Duodenal mucosa (tissue), 2 donors: Measurements from ENCODE around the gene AHSA1.

Source experiments
- H3K27ac ChIP-seq: one replicate; pipeline ENCODE4 v1.7.0; 2013; ENCODE audit warnings: low read depth, low read length
- H3K27me3 ChIP-seq, 2 donors: one replicate each; pipeline ENCODE4 v1.7.0; 2013; ENCODE audit warnings: low read length in 2 of 2, control low read depth in 1 of 2; ENCODE audit not compliant: insufficient read depth in 2 of 2, control insufficient read depth in 1 of 2
- H3K36me3 ChIP-seq, 2 donors: one replicate each; pipeline ENCODE4 v1.7.0; 2013; ENCODE audit warnings: low read length in 2 of 2, control low read depth in 1 of 2; ENCODE audit not compliant: insufficient read depth in 2 of 2, control insufficient read depth in 1 of 2
- H3K4me1 ChIP-seq, 2 donors: one replicate each; pipeline ENCODE4 v1.7.0; 2013; ENCODE audit warnings: low read length in 2 of 2, control low read depth in 1 of 2; ENCODE audit not compliant: insufficient read depth in 2 of 2, control insufficient read depth in 1 of 2
- H3K4me3 ChIP-seq, 2 donors: one replicate each; pipeline ENCODE4 v1.7.0; 2013; ENCODE audit warnings: low read length in 2 of 2, low read depth in 1 of 2
- H3K9ac ChIP-seq, 2 donors: one replicate each; pipeline ENCODE4 v1.7.0; 2013; ENCODE audit warnings: low read length in 2 of 2, low read depth in 1 of 2
- H3K9me3 ChIP-seq, 2 donors: one replicate each; pipeline ENCODE4 v1.7.0; 2013; ENCODE audit warnings: low read length in 2 of 2, control low read depth in 1 of 2; ENCODE audit not compliant: control insufficient read depth in 1 of 2

AHSA1 gene

DNA sequence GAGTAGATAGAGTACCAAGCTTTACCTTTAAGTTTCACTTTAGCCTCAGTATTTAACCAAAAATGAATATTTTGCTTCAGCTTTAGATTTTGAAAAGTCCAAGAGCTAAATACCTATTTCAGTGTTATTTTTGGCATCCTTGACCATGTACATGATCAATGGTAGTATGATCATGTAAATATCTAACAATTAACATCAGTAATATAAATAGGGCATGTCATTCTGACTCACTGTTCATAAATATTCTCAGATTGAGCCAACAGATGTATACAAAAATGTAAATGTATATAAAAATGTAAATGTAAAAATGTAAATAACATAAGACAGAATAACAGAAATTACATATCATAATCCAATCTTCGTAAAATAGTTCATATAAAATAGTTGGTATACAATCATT lies 19.3 kb upstream of the AHSA1 start:
- Histone ChIP-seq H3K9me3 (no peaks in the 10 kb centered on the region), H3K9ac (no peak overlapping the region), H3K4me3 (no peak overlapping the region), H3K27me3 (no peaks in the 10 kb centered on the region), H3K36me3 (peaks cover 42 to 71% of the 10 kb centered on the region in 2 donors), H3K4me1 (no peaks in the 10 kb centered on the region), H3K27ac (no peak overlapping the region)

DNA sequence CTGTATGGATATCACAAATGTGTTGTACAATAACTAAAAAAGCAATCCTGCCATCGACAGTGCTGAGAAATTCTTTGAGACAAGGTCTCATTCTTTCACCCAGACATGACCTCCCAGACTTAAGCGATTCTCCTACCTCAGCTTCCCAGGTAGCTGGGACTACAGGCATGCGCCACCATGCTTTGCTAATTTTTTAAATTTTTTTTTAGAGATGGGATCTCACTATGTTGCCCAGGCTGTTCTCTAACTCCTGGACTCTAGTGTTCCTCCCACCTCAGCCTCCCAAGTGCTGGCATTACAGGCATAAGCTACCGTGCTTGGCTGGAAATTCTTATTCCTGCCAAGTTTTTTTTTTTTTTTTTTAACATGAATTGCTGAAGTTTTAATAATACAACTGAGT lies 18.0 kb upstream of the AHSA1 start:
- Histone ChIP-seq H3K9me3 (no peaks in the 10 kb centered on the region), H3K27me3 (no peaks in the 10 kb centered on the region), H3K4me1 (no peaks in the 10 kb centered on the region), H3K9ac (no peak overlapping the region), H3K4me3 (no peak overlapping the region), H3K27ac (no peak overlapping the region), H3K36me3 (peaks cover 39 to 66% of the 10 kb centered on the region in 2 donors)

DNA sequence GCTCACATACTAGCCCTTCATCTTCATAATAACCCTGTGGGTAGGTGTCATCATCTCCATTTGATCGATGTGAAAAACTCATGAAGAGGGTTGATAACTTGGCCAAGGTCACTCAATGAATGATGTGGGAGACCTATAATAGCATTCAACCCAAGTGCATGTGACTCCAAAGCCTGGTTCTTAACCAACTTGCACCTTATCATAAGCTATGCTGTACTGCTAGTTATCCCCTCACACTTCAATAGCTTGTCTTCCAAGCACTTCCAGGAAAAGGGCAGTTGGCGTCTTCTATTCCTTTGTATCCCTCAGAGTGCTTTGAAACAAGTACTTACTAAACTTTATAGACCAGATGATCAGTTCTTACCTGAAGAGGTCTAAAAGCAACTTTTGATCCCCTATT lies 15.7 kb upstream of the AHSA1 start:
- Histone ChIP-seq H3K36me3 (peaks cover 29 to 50% of the 10 kb centered on the region in 2 donors), H3K27me3 (no peaks in the 10 kb centered on the region), H3K9me3 (no peaks in the 10 kb centered on the region), H3K9ac (no peak overlapping the region), H3K27ac (no peak overlapping the region), H3K4me3 (no peak overlapping the region), H3K4me1 (no peaks in the 10 kb centered on the region)

DNA sequence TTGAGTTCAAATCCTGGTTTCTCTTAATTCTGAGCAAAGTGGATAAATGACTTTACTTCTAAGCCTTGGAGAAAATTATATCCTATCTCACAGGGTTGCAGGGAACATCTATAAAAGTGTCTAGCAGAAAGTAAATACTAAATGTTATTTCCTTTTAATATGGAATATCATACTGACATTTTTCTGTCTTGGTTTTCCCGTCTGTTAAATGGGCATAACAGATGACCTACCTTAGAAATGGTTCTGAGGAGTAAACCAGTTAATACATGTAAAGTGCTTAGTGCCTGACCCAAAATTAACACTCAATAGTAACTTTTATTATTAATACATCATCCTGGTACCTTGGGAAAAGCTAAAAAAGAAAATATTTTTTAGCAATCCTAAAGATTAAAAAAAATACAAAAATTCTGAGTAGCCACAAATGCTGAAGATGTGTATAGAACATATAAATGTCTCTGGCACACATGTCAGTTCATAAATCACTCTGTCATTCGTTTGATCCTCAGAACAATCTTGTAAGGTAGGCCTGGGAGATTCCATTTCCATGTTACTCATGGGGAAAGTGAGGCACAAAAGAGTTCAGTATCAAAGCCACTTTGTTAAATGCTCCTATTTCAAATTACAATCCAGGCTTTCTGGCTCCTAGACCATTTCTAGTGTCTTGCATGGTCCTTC lies 1.8 kb upstream of the AHSA1 start:
- Histone ChIP-seq H3K9me3 (no peaks in the 10 kb centered on the region), H3K27ac (no peak overlapping the region), H3K9ac (peak overlapping the region; percentile 86 to 93), H3K4me1 (peaks cover 18 to 22% of the 10 kb centered on the region in 2 donors), H3K27me3 (no peaks in the 10 kb centered on the region), H3K4me3 (peak overlapping the region in 1 of 2 donors; percentile 95), H3K36me3 (peaks cover 14 to 29% of the 10 kb centered on the region in 2 donors)

DNA sequence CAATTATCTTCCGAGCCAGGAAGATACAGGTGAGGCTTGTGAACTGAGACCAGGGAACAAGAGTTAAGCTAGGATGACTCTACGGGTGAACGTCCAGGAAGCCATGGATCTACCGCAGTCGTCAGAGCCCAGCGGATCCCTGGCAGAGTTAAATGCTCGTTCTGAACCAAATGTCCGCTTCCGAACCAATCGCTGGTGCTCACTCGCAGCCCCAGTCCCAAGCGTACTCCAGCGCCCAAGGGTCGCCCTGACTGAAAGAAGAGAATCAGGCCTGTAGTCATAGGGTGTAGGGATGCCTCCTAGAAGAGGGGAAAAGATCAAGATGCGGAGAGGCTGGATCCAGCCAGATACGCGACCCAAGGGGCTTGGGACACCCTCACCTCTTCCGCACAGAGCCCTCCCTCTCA lies 775 bp upstream of the AHSA1 start:
- Histone ChIP-seq H3K4me1 (peaks cover 18 to 22% of the 10 kb centered on the region in 2 donors), H3K36me3 (peaks cover 22 to 29% of the 10 kb centered on the region in 2 donors), H3K9ac (peak overlapping the region; percentile 86 to 93), H3K9me3 (no peaks in the 10 kb centered on the region), H3K4me3 (peak overlapping the region; percentile 95 to 96), H3K27me3 (no peaks in the 10 kb centered on the region), H3K27ac (peak overlapping the region; percentile 38)

DNA sequence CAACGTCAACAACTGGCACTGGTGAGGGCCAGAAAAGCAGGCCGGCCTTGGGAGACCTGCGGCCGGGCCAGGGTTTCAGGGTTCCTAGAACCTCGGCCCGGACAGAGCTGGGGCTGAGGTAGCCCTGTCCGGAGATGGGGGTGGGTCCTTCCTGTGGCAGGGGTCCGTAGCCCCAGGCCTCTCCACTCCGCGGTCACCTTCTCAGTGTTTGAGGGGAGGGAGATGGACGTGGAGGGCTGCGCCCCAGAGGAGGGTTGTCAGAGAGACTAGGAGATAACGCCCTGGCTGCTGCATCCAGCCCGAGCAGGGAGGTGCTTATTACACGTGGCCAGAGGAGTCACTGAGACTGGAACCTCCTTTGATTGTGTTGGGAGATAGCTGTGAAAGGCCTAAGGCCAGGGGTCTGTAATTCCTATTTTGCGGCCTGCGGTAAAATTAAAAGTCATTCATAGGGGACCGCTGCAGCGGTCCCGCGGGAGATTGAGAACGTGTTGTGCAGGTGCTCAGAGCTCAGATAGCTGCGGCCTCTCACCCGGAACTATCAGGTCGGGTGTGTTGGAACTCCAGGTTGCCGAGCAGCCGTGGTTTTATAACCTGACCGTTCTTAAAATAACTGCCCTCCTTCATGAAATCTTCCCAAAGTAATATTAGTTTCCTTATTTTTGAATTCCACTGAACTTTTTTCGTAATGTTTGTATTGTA lies 507 bp downstream of the AHSA1 start:
- Histone ChIP-seq H3K27me3 (no peaks in the 10 kb centered on the region), H3K36me3 (peaks cover 22 to 34% of the 10 kb centered on the region in 2 donors), H3K4me1 (peaks cover 18 to 22% of the 10 kb centered on the region in 2 donors), H3K27ac (peak overlapping the region; percentile 96), H3K9ac (peak overlapping the region; percentile 93 to 97), H3K9me3 (no peaks in the 10 kb centered on the region), H3K4me3 (peak overlapping the region; percentile 95 to 96)

DNA sequence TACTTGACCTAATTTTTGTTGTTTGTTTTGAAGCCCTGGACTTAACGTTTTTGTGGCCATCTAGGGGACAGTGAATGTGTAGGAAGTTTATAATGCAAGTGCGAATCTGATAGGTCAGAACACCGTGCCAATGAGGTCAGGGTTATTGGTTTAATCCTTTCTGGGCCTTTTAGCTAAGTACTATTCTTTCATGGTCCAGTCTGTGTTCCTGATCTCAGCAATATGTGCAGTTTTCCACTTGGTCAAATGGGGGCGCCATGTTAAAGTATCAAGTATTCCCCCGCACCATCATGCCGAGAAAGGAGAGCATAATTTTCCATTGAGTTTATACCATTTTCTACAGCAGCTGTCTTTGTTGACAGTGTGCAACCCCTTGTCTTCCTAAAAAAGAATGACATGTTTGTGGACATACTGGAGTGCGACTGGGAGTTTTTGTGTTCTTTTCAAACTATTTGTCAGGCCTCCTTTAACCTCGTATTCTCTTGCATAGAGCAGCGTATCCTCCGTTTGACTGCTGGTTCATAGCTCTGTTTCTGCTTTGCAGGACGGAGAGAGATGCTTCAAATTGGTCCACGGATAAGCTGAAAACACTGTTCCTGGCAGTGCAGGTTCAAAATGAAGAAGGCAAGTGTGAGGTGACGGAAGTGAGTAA lies 1.3 kb downstream of the AHSA1 start:
- H3K36me3 ChIP-seq, result peaks cover 27 to 42% of the 10 kb centered on the region in 2 donors
- H3K4me1 ChIP-seq, result peaks cover 18 to 22% of the 10 kb centered on the region in 2 donors
- H3K27ac ChIP-seq, result no peak overlapping the region
- H3K4me3 ChIP-seq, result peak overlapping the region; percentile 95 to 96
- no peaks in the 10 kb centered on the region for H3K27me3 ChIP-seq
- no peaks in the 10 kb centered on the region for H3K9me3 ChIP-seq
- H3K9ac ChIP-seq, result peak overlapping the region; percentile 93 to 97

DNA sequence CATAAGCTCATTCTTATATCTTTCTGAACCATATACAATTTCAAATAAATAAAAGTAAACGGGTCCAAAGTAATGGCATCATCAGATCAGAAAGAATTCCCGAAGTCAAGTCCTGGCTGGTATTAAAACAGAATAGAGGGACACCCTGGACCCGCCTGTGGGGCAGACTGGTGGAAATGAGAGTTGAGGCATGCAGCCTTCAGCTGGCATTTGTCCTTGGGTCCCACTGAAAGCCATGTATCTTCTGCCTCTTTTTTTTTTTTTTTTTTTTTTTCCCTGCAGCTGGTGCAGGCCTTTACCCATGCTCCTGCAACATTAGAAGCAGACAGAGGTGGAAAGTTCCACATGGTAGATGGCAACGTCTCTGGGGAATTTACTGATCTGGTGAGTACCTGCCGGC lies 9.9 kb downstream of the AHSA1 start:
- H3K4me3 ChIP-seq, result no peak overlapping the region
- peaks cover 32 to 68% of the 10 kb centered on the region in 2 donors for H3K36me3 ChIP-seq

DNA sequence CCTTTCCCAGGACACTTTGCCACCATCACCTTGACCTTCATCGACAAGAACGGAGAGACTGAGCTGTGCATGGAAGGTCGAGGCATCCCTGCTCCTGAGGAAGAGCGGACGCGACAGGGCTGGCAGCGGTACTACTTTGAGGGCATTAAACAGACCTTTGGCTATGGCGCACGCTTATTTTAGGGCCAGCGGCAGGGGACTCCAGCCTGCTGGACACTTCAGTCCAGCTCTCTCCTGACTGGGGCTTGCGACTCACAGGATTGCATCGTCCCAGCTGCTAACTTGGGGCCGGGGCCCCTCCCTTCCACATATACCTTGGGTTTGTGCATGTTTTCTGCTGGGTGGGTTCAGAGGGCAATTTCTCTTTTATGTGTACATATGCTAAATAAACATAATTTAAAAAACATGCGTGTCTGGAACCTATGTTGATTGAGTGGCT lies 11.2 kb downstream of the AHSA1 start:
- Histone ChIP-seq H3K4me3 (no peak overlapping the region), H3K36me3 (peaks cover 26 to 55% of the 10 kb centered on the region in 2 donors), H3K4me1 (no peaks in the 10 kb centered on the region), H3K9me3 (no peaks in the 10 kb centered on the region), H3K27ac (no peak overlapping the region), H3K27me3 (no peaks in the 10 kb centered on the region), H3K9ac (no peak overlapping the region)

More for the DNA sequence above, 9.9 kb downstream of the AHSA1 start:
- Histone ChIP-seq H3K9ac (no peak overlapping the region), H3K4me1 (no peaks in the 10 kb centered on the region), H3K27me3 (no peaks in the 10 kb centered on the region), H3K27ac (no peak overlapping the region), H3K9me3 (no peaks in the 10 kb centered on the region)

DNA sequence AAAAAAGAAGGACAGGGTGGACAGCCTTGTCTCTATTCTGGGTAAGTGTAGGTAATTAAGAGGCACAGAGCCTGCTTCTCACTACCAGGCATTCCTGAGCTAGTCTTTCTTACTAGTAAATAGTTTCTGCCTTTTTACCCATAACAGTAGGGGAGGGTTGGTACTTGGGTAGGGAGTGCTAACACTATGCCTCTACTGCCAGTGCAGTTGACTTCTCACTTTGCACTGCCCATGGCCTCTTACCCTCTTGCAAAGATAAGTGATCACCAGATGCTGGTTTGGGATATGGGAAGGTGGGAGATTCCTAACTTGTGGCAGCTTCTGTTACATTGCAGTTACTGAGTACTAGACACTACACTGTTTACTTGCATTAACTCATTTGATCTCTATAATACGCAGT lies 11.6 kb downstream of the AHSA1 start:
- Histone ChIP-seq H3K4me3 (no peak overlapping the region), H3K27ac (no peak overlapping the region), H3K9me3 (no peaks in the 10 kb centered on the region), H3K4me1 (no peaks in the 10 kb centered on the region), H3K9ac (no peak overlapping the region), H3K27me3 (no peaks in the 10 kb centered on the region), H3K36me3 (peaks cover 25 to 51% of the 10 kb centered on the region in 2 donors)
